ENCODE measurements around the gene KAT2B.

Gene KAT2B

GRCh38 chr3:20101041-20101440 is 60.8 kb downstream of the KAT2B start:
- no peak for DNase-seq

- no peak for DNase-seq
Observed at GRCh38 chr3:20103731-20104130, 63.5 kb downstream of the KAT2B start.

- DNase-seq, result no peak
Observed at GRCh38 chr3:20104167-20104661, 64.0 kb downstream of the KAT2B start.

GRCh38 chr3:20105513-20106280 is 65.5 kb downstream of the KAT2B start:
- no peak for DNase-seq

GRCh38 chr3:20107722-20108121 is 67.5 kb downstream of the KAT2B start:
- DNase-seq, result no peak

GRCh38 chr3:20108869-20109268 is 68.6 kb downstream of the KAT2B start:
- no peak for DNase-seq

- DNase-seq, result no peak
Observed at GRCh38 chr3:20110826-20111225, 70.6 kb downstream of the KAT2B start.

- no peak for DNase-seq
Observed at GRCh38 chr3:20111836-20112235, 71.6 kb downstream of the KAT2B start.

- DNase-seq, result no peak
Observed at GRCh38 chr3:20121088-20121487, 80.8 kb downstream of the KAT2B start.

- DNase-seq, result no peak
Observed at GRCh38 chr3:20123131-20123652, 82.9 kb downstream of the KAT2B start.

- DNase-seq, result no peak
Observed at GRCh38 chr3:20125289-20125688, 85.0 kb downstream of the KAT2B start.

GRCh38 chr3:20125897-20126296 is 85.7 kb downstream of the KAT2B start:
- no peak for DNase-seq

GRCh38 chr3:20128358-20128757 is 88.1 kb downstream of the KAT2B start:
- no peak for DNase-seq

- no peak for DNase-seq
Observed at GRCh38 chr3:20130106-20130505, 89.9 kb downstream of the KAT2B start.

- DNase-seq, result no peak
Observed at GRCh38 chr3:20136231-20136630, 96.0 kb downstream of the KAT2B start.

- DNase-seq, result no peak
Observed at GRCh38 chr3:20137647-20138046, 97.4 kb downstream of the KAT2B start.

GRCh38 chr3:20140881-20141280 is 100.6 kb downstream of the KAT2B start:
- no peak for DNase-seq

GRCh38 chr3:20141316-20141715 is 101.1 kb downstream of the KAT2B start:
- no peak for DNase-seq

GRCh38 chr3:20141851-20142250 is 101.6 kb downstream of the KAT2B start:
- no peak for DNase-seq

GRCh38 chr3:20142517-20142916 is 102.3 kb downstream of the KAT2B start:
- no peak for DNase-seq

GRCh38 chr3:20143519-20143918 is 103.3 kb downstream of the KAT2B start:
- no peak for DNase-seq

- no peak for DNase-seq
Observed at GRCh38 chr3:20145874-20146273, 105.6 kb downstream of the KAT2B start.

GRCh38 chr3:20146301-20146700 is 106.1 kb downstream of the KAT2B start:
- DNase-seq, result no peak

GRCh38 chr3:20147361-20147760 is 107.1 kb downstream of the KAT2B start:
- no peak for DNase-seq

GRCh38 chr3:20148466-20148865 is 108.2 kb downstream of the KAT2B start:
- no peak for DNase-seq
